Endothelial cell of umbilical vein (primary cell): Measurements from ENCODE around the gene HNRNPU. TPM values are rescaled to one million over a fixed set of nuclear protein-coding genes. Genes with fewer than 3 reads are reported as not detected.

Experiments used
- BruUV-seq: library from RNA; stranded (reverse); fragments of 400-500 nt; replicated peaks from 2 replicates; lab custom pipeline; 2021; lab: Mats Ljungman, UMichigan
- CTCF ChIA-PET: fragments of 300-600, 350-600 bp; sonication (Branson Sonifier 250); formaldehyde crosslinking; loops from one replicate; lab custom pipeline; 2021; ENCODE audit warnings: antibody characterized with exemption, inconsistent platforms; lab: Charles Lee
- POLR2A ChIA-PET: fragments of 300-600, 350-600 bp; sonication (Branson Sonifier 250); formaldehyde crosslinking; loops from one replicate; lab custom pipeline; 2021; ENCODE audit warnings: antibody characterized with exemption, inconsistent platforms; lab: Charles Lee
- DNase-seq: peaks from one replicate; pipeline ENCODE4 v3.0.0-alpha.2; 2011; ENCODE audit warnings: low read depth, low spot score
- FAIRE-seq: peaks from 2 replicates; lab custom pipeline; 2011; peaks lifted over from hg19 to GRCh38; lab: Jason Lieb, UNC
- H2AFZ ChIP-seq: 2 replicates; pipeline ENCODE4 v1.6.0; 2012; ENCODE audit warnings: low read depth, low read length, control low read depth, inconsistent platforms
- H3K27ac ChIP-seq: 2 replicates; pipeline ENCODE4 v1.5.1; 2011; ENCODE audit warnings: low read depth, mild to moderate bottlenecking, control low read depth, low read length, moderate library complexity; ENCODE audit not compliant: insufficient read depth
- H3K27me3 ChIP-seq, 2 experiments: 2 replicates each; pipeline versions ENCODE4 v1.6.0 to v1.6.1; 2011; ENCODE audit warnings: low read length in 2 of 2, mixed read lengths in 1 of 2; ENCODE audit not compliant: control insufficient read depth in 2 of 2, insufficient read depth in 2 of 2
- H3K36me3 ChIP-seq, 2 experiments: 2 replicates in 1 of 2; 3 replicates in 1 of 2; pipeline ENCODE4 v1.5.1; 2011; ENCODE audit warnings: low read length in 2 of 2, mild to moderate bottlenecking in 1 of 2, moderate library complexity in 1 of 2; ENCODE audit not compliant: control insufficient read depth in 2 of 2, insufficient read depth in 2 of 2; ENCODE audit errors: extremely low read depth in 1 of 2
- H3K4me1 ChIP-seq: 3 replicates; pipeline ENCODE4 v1.5.1; 2011; ENCODE audit warnings: mild to moderate bottlenecking, low read length; ENCODE audit not compliant: control insufficient read depth, insufficient read depth; ENCODE audit errors: extremely low read depth
- H3K4me2 ChIP-seq: 2 replicates; pipeline ENCODE4 v1.6.1; 2011; ENCODE audit warnings: low read length, control low read depth, mixed read lengths; ENCODE audit not compliant: insufficient read depth
- H3K4me3 ChIP-seq, 3 experiments: fragments of 200-600 bp in 1 of 3; sonication (generic), shearing (Covaris generic) in 1 of 3; replicated peaks in 1 of 3; 2 replicates each; pipeline ENCODE4 v1.5.1; 2011 to 2016; ENCODE audit warnings: control low read depth in 3 of 3, low read length in 3 of 3, mild to moderate bottlenecking in 2 of 3, inconsistent platforms in 1 of 3, low read depth in 1 of 3, moderate library complexity in 1 of 3; ENCODE audit not compliant: insufficient read depth in 1 of 3
- H3K79me2 ChIP-seq: 2 replicates; pipeline ENCODE4 v1.6.0; 2012; ENCODE audit warnings: low read length, inconsistent platforms; ENCODE audit not compliant: control insufficient read depth, insufficient read depth
- H3K9ac ChIP-seq: replicated peaks from 2 replicates; pipeline ENCODE3; 2011; ENCODE audit warnings: low read length, control low read depth; ENCODE audit not compliant: insufficient read depth; ENCODE audit errors: extremely low read depth
- H3K9me1 ChIP-seq: replicated peaks from 3 replicates; pipeline ENCODE4 v1.6.0; 2011; ENCODE audit warnings: mild to moderate bottlenecking, low read length; ENCODE audit not compliant: control insufficient read depth, insufficient read depth; ENCODE audit errors: extremely low read depth
- H3K9me3 ChIP-seq: replicated peaks from 2 replicates; pipeline ENCODE4 v1.5.1; 2012; ENCODE audit warnings: low read length, inconsistent platforms; ENCODE audit not compliant: control insufficient read depth, insufficient read depth
- H4K20me1 ChIP-seq: replicated peaks from 2 replicates; pipeline ENCODE3; 2011; ENCODE audit warnings: mild to moderate bottlenecking, low read length; ENCODE audit not compliant: control insufficient read depth, insufficient read depth; ENCODE audit errors: extremely low read depth
- CTCF ChIP-seq, 2 donors: IDR thresholded peaks; 1 replicate in 1 of 2; 2 replicates in 1 of 2; pipeline ENCODE4 v1.5.1; 2011; ENCODE audit warnings: low read length in 2 of 2, mild to moderate bottlenecking in 2 of 2, moderate library complexity in 2 of 2, control low read depth in 1 of 2, inconsistent platforms in 1 of 2, low read depth in 1 of 2; ENCODE audit not compliant: insufficient read depth in 1 of 2; ENCODE audit errors: extremely low read depth in 1 of 2
- FOS ChIP-seq: IDR thresholded peaks from 2 replicates; pipeline ENCODE4 v1.6.1; 2011; ENCODE audit warnings: mild to moderate bottlenecking, low read length, moderate library complexity, borderline replicate concordance; ENCODE audit not compliant: insufficient read depth
- GATA2 ChIP-seq: IDR thresholded peaks from 2 replicates; pipeline ENCODE4 v1.7.0; 2011; ENCODE audit warnings: low read depth, mild to moderate bottlenecking, moderate library complexity, mixed read lengths, low read length; ENCODE audit not compliant: insufficient read length, insufficient read depth
- JUN ChIP-seq: IDR thresholded peaks from 2 replicates; pipeline ENCODE4 v1.6.1; 2011; ENCODE audit warnings: borderline replicate concordance, low read depth; ENCODE audit not compliant: insufficient read length, insufficient read depth
- MAX ChIP-seq: IDR thresholded peaks from 2 replicates; pipeline ENCODE4 v1.6.1; 2011; ENCODE audit not compliant: insufficient read depth, insufficient read length
- MYC ChIP-seq: IDR thresholded peaks from one replicate; pipeline ENCODE4 v1.6.1; 2011; ENCODE audit warnings: mild to moderate bottlenecking, low read depth, low read length
- POLR2A ChIP-seq: IDR thresholded peaks from 2 replicates; pipeline ENCODE4 v1.6.1; 2012; ENCODE audit warnings: low read depth, mild to moderate bottlenecking, control low read depth, low read length
- POLR2AphosphoS5 ChIP-seq: IDR thresholded peaks from 2 replicates; pipeline ENCODE4 v1.6.1; 2012; ENCODE audit warnings: low read depth, mild to moderate bottlenecking, control low read depth, low read length, moderate library complexity; ENCODE audit not compliant: insufficient read depth
- dilution Hi-C: fragments of 300-500 bp; cut with MboI; formaldehyde crosslinking; loops from one replicate; pipeline ENCODE4 v1.15.0; 2019; ENCODE audit warnings: low sequenced_read_pairs; ENCODE audit not compliant: extremely low pct_ligation_motif_present
- intact Hi-C: fragments of 100-400 bp; cut with micrococcal nuclease; formaldehyde crosslinking; loops from one replicate; pipeline ENCODE4 v1.10.0; 2022
- polyA plus RNA-seq, 4 experiments: library from polyadenylated mRNA; depleted of rRNA in 3 of 4; stranded (reverse) in 3 of 4; unstranded in 1 of 4; fragments of >200 nt; gene quantifications; 2 replicates each; pipeline versions ENCODE4 v1.2.1 to v1.2.3, GENCODE V29; 2011 to 2012; ENCODE audit warnings: missing spikeins in 1 of 4
- total RNA-seq: library from RNA; stranded (reverse); gene quantifications from 2 replicates; pipeline ENCODE4 v1.2.3, GENCODE V29; 2021

Gene HNRNPU
- total and polyA plus RNA-seq, 2 donors (not counting 3 experiments of a cell fraction or from before 2014, with no cell fraction given), result 68.7 to 417 TPM

- DNase-seq, result no peak
- Histone ChIP-seq H3K27me3 (no peaks in the 10 kb centered on the region), H3K4me2 (peak overlapping the region; percentile 94), H3K36me3 (peaks cover 7 to 37% of the 10 kb centered on the region in 2 experiments), H2AFZ (no peak overlapping the region), H3K9me1 (no peaks in the 10 kb centered on the region), H3K9ac (peak overlapping the region; percentile 92), H4K20me1 (peaks cover 27% of the 10 kb centered on the region), H3K27ac (peak overlapping the region; percentile 81), H3K79me2 (peaks cover 67% of the 10 kb centered on the region), H3K4me1 (peaks cover 30% of the 10 kb centered on the region), H3K4me3 (peak overlapping the region; percentile 86 to 97 (median 96)), H3K9me3 (no peaks in the 10 kb centered on the region)
- TSS peak; percentile 20 for BruUV-seq
- no peak for FAIRE-seq
- TF ChIP-seq MAX (no peak), POLR2AphosphoS5 (no peak), FOS (no peak), POLR2A (no peak), JUN (no peak), MYC (no peak), CTCF (IDR thresholded peaks at IDR 0.05; ENCODE audit: extremely low read depth in 1 of 2, insufficient read depth in 1 of 2, low read depth in 1 of 2, low read length in 2 of 2) (no peak), GATA2 (no peak)
- intact Hi-C loops (loop anchor here (1.0 kb wide), 1 partner anchor 8 kb away; no protein-coding TSS in a partner anchor), dilution Hi-C loops (no loop called here)
- ChIA-PET CTCF (interaction anchor here (0.6 to 6.6 kb wide), 7 partner anchors 12 to 180 kb away, joined by 4 to 104 read pairs (median 15); partner anchors contain the start of gene COX20), POLR2A (interaction anchor here (0.6 to 4.0 kb wide), 4 partner anchors 26 to 184 kb away, joined by 3 to 26 read pairs (median 11); partner anchors contain the start of gene COX20)
These were observed 2.0 kb downstream of the HNRNPU start for GRCh38 chr1:244862354-244862698.
